ENCODE results near the gene SLC38A5. TPM values are rescaled to one million over a fixed set of nuclear protein-coding genes. Genes with fewer than 3 reads are reported as not detected.

SLC38A5 gene
- total RNA-seq, 1 donor from 2014 or later, result not detected

- Mint-ChIP-seq H3K4me3 (ENCODE audit: unreplicated experiment) (peak overlapping the region; percentile 85), H3K4me1 (ENCODE audit: unreplicated experiment) (peaks cover 12% of the 10 kb centered on the region), H3K27ac (ENCODE audit: unreplicated experiment) (no peak overlapping the region)
These were observed 39.6 kb upstream of the SLC38A5 start for GRCh38 chrX:48509619-48510018.

DNA sequence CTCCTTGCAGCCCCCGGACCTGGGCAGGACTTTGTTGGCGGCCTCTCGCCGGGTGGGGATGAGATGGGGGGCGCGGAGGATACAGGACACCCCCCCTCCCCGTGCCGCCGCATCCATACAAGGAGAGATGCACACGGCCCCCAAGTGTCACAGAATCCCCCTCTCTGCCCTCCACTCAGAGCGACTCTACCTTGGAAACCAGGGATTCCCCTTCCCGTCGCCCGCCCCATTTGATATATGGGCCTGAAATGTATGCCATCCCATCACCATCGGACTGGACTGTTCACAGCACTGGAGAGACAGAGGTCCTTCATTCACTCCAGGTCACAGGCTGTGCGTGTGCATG, 39.2 kb upstream of the SLC38A5 start:
- Mint-ChIP-seq H3K27me3 (ENCODE audit: unreplicated experiment) (no peaks in the 10 kb centered on the region), H3K27ac (ENCODE audit: unreplicated experiment) (peak overlapping the region; percentile 34), H3K4me3 (ENCODE audit: unreplicated experiment) (peak overlapping the region; percentile 85), H3K9me3 (ENCODE audit: unreplicated experiment) (no peaks in the 10 kb centered on the region), H3K4me1 (ENCODE audit: unreplicated experiment) (peaks cover 12% of the 10 kb centered on the region), H3K36me3 (ENCODE audit: unreplicated experiment) (peaks cover 4% of the 10 kb centered on the region)
- no peak for DNase-seq (ENCODE audit: extremely low spot score, unreplicated experiment)
- TF ChIP-seq CTCF (IDR thresholded peaks at IDR 0.05), result no peak

More at GRCh38 chrX:48509619-48510018, 39.6 kb upstream of the SLC38A5 start:
- DNase-seq (ENCODE audit: extremely low spot score, unreplicated experiment), result no peak
- TF ChIP-seq CTCF (IDR thresholded peaks at IDR 0.05), result no peak
- peaks cover 4% of the 10 kb centered on the region for H3K36me3 Mint-ChIP-seq (ENCODE audit: unreplicated experiment)
- H3K9me3 Mint-ChIP-seq (ENCODE audit: unreplicated experiment), result no peaks in the 10 kb centered on the region
- no peaks in the 10 kb centered on the region for H3K27me3 Mint-ChIP-seq (ENCODE audit: unreplicated experiment)

DNA sequence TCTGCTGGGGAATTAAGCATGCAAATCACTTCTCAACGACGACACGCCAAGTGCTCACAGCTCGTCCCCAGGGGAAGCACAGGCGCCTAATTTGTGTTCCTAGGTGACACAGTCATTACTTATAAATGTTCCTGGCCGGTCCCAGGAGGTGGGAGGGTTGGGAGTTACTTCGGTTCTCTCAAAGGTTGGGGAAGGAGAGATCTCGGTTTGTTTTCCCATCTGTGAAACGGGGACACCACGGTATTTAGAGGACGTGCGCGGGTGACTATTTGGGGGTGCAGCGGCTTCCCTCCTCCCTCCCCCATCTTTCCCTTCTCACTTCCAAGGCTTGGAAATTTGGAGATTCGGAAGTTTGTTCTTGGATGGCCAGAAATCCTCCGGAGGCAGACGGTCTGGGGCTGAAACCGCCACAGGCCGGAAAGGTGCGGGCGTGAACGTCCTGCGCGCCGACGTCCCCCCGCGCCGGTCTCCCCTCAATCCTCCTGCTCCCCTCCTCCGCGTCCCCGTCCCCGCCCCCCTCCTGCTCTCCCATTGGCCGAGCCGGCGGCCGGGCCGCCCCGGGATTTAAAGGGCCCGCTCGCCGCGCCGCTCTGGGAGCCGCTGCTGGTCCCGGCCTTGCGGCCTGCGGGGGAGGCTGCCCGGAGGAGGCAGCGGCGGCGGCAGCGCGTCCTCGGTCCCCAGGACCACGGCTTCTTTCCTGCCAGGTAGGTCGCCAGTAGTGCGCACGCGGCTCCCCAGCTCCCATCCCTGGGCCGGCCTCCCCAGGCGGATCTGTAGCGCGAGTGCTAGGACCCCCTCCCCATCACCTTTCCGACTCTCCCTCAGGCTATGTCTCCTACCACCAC, 38.6 kb upstream of the SLC38A5 start, which contains the start of gene PORCN:
Gene PORCN, plus strand, starts transcription at position 593 of the 845 bp plus-strand sequence. CDS start 829 bp downstream, outside the sequence.
- TF ChIP-seq CTCF (IDR thresholded peaks at IDR 0.05), result no peak
- peaks cover 4% of the 10 kb centered on the region for H3K36me3 Mint-ChIP-seq (ENCODE audit: unreplicated experiment)
- H3K4me3 Mint-ChIP-seq (ENCODE audit: unreplicated experiment), result peak within 1 kb of the TSS; percentile 85
- no peaks in the 10 kb centered on the region for H3K27me3 Mint-ChIP-seq (ENCODE audit: unreplicated experiment)
- H3K9me3 Mint-ChIP-seq (ENCODE audit: unreplicated experiment), result no peaks in the 10 kb centered on the region
- peak; percentile 88 for DNase-seq (ENCODE audit: extremely low spot score, unreplicated experiment)
- peak within 1 kb of the TSS; percentile 78 for H3K27ac Mint-ChIP-seq (ENCODE audit: unreplicated experiment)
- H3K4me1 Mint-ChIP-seq (ENCODE audit: unreplicated experiment), result peaks cover 12% of the 10 kb centered on the region

- Mint-ChIP-seq H3K36me3 (ENCODE audit: unreplicated experiment) (peaks cover 2% of the 10 kb centered on the region), H3K9me3 (ENCODE audit: unreplicated experiment) (peaks cover 4% of the 10 kb centered on the region), H3K4me1 (ENCODE audit: unreplicated experiment) (peaks cover 15% of the 10 kb centered on the region), H3K27me3 (ENCODE audit: unreplicated experiment) (no peaks in the 10 kb centered on the region), H3K4me3 (ENCODE audit: unreplicated experiment) (no peak overlapping the region), H3K27ac (ENCODE audit: unreplicated experiment) (no peak overlapping the region)
- DNase-seq (ENCODE audit: extremely low spot score, unreplicated experiment), result no peak
- TF ChIP-seq CTCF (IDR thresholded peaks at IDR 0.05), result no peak
These were observed 37.2 kb upstream of the SLC38A5 start for GRCh38 chrX:48507246-48507645.

DNA sequence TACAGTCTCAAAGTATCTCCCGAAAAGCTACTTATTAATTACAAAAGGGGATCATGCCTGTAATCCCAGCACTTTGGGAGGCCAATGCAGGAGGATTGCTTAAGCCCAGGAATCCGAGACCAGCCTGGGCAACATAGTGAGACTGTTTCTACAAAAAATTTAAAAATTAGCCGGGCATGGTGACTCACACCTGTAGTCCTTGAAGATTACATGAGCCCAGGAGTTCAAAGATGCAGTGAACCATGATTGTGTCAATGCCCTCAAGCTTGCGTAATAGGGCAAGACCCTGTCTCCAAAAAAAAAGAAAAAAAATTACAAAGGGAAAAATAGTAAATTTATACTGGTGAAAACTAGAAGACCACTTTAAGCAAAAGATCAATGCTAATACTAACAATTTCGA, 35.4 kb upstream of the SLC38A5 start:
- no peak for TF ChIP-seq CTCF (IDR thresholded peaks at IDR 0.05)
- no peak for DNase-seq (ENCODE audit: extremely low spot score, unreplicated experiment)
- Mint-ChIP-seq H3K4me3 (ENCODE audit: unreplicated experiment) (no peak overlapping the region), H3K4me1 (ENCODE audit: unreplicated experiment) (peaks cover 15% of the 10 kb centered on the region), H3K36me3 (ENCODE audit: unreplicated experiment) (no peaks in the 10 kb centered on the region), H3K27me3 (ENCODE audit: unreplicated experiment) (no peaks in the 10 kb centered on the region), H3K27ac (ENCODE audit: unreplicated experiment) (no peak overlapping the region), H3K9me3 (ENCODE audit: unreplicated experiment) (peaks cover 4% of the 10 kb centered on the region)

All from osteocyte (in vitro differentiated cells).